Measurements from ENCODE around the gene COPG2. TPM values are rescaled to one million over a fixed set of nuclear protein-coding genes. Genes with fewer than 3 reads are reported as not detected.
A peak's percentile ranks its signal among the peaks of the same experiment; 100 is the strongest.

The COPG2 gene
- total and polyA plus RNA-seq, 2 donors (not counting 3 experiments of a cell fraction or from before 2014, with no cell fraction given): 9.4 to 11.6 TPM

DNA sequence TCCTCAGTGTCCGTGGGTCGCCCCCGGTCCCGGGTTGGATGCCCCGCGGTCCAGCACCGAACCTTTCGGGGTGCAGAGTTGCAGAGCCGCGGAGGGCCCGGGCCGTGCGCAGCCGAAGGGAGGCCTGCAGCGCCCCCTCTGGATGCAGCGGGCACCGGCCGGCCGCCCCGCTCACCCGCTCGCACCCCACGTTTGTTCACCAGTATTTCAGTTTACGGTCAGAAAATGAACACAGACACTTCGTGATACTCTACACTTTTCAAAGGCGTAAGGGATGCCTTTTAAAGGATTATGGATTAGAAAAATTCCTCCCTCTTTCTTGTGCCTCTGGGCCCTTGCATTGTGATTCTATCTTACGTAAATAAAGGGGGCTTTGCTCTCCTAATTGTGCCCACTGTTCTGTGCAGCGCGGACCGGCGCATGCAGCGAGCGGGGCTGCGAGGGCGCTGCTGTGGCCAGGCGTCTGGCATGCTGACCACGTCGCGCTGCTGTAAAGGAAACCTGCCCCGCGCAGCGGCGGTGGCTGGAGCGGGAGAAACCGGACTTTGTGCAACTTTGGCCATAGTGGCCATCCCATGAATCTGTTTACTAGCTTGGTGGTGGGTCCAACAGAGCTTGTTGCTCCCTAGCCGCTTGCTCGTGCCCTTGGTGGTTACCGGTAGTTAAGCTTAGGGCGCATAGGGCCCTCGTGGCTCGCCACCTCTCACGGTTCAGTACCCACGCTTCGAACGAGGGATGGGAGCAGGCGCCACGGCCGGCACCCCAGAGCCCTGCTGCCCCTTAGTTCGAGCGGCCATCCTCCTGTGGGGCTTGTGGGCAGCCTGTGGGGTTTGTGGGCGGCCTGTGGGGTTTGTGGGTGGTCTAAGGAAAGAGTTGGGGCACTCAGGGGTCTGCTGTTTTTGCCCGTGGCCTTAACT lies 177.4 kb downstream of the COPG2 start:
- Histone ChIP-seq H3K9me3 (replicated peaks; ENCODE audit: control insufficient read depth, insufficient read depth, low read length) (no peaks in the 10 kb centered on the region), H3K9me1 (replicated peaks; ENCODE audit: control insufficient read depth, extremely low read depth, insufficient read depth, low read length) (no peaks in the 10 kb centered on the region), H3K27ac (ENCODE audit: insufficient read depth, low read depth, low read length) (no peak overlapping the region), H3K27me3 (ENCODE audit: control insufficient read depth in 2 of 2, insufficient read depth in 2 of 2, low read length in 2 of 2) (no peaks in the 10 kb centered on the region), H3K4me3 (replicated peaks in 1 of 3; ENCODE audit: insufficient read depth in 1 of 3, low read depth in 1 of 3, low read length in 3 of 3) (peak overlapping the region in 1 of 3 experiments; percentile 55), H3K36me3 (ENCODE audit: control insufficient read depth in 2 of 2, extremely low read depth in 1 of 2, insufficient read depth in 2 of 2, low read length in 2 of 2) (no peaks in the 10 kb centered on the region), H3K4me2 (ENCODE audit: insufficient read depth, low read length) (peak overlapping the region; percentile 39), H4K20me1 (replicated peaks; ENCODE audit: control insufficient read depth, extremely low read depth, insufficient read depth, low read length) (no peaks in the 10 kb centered on the region), H2AFZ (ENCODE audit: low read depth, low read length) (peak overlapping the region; percentile 60), H3K79me2 (ENCODE audit: control insufficient read depth, insufficient read depth, low read length) (no peaks in the 10 kb centered on the region), H3K4me1 (ENCODE audit: control insufficient read depth, extremely low read depth, insufficient read depth, low read length) (peaks cover 37% of the 10 kb centered on the region), H3K9ac (replicated peaks; ENCODE audit: extremely low read depth, insufficient read depth, low read length) (no peak overlapping the region)
- peak; percentile 62 for DNase-seq (ENCODE audit: low read depth, low spot score)
- dilution Hi-C loops (cut with MboI; ENCODE audit: extremely low pct_ligation_motif_present, low sequenced_read_pairs): no loop called here
- BruUV-seq (replicated peaks): no TSS peak
- CTCF ChIA-PET: interaction anchor here (0.9 to 1.7 kb wide), 4 partner anchors 177 to 286 kb away, joined by 3 to 5 read pairs (median 4); partner anchors contain the start of genes COPG2 and TMEM209
- intact Hi-C loops (cut with micrococcal nuclease): loop anchor here (1.0 to 2.0 kb wide), 2 partner anchors 249 to 418 kb away; no protein-coding TSS in a partner anchor
- no peak for FAIRE-seq
- TF ChIP-seq, protein P1, sequence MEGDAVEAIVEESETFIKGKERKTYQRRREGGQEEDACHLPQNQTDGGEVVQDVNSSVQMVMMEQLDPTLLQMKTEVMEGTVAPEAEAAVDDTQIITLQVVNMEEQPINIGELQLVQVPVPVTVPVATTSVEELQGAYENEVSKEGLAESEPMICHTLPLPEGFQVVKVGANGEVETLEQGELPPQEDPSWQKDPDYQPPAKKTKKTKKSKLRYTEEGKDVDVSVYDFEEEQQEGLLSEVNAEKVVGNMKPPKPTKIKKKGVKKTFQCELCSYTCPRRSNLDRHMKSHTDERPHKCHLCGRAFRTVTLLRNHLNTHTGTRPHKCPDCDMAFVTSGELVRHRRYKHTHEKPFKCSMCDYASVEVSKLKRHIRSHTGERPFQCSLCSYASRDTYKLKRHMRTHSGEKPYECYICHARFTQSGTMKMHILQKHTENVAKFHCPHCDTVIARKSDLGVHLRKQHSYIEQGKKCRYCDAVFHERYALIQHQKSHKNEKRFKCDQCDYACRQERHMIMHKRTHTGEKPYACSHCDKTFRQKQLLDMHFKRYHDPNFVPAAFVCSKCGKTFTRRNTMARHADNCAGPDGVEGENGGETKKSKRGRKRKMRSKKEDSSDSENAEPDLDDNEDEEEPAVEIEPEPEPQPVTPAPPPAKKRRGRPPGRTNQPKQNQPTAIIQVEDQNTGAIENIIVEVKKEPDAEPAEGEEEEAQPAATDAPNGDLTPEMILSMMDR (IDR thresholded peaks at IDR 0.05; ENCODE audit: extremely low read depth in 1 of 2, insufficient read depth in 1 of 2, low read depth in 1 of 2, low read length in 2 of 2): peak; percentile 53 to 67
- no peak for TF ChIP-seq EZH2 (IDR thresholded peaks at IDR 0.05; ENCODE audit: borderline replicate concordance, low read depth, low read length, severe bottlenecking)
- POLR2A ChIA-PET: no interaction called here
